ENCODE results near the gene KCNV2.

GRCh38 chr9:2771661-2772060 is 54.4 kb downstream of the KCNV2 start:
- no peak for TF ChIP-seq ZNF274 (IDR thresholded peaks at IDR 0.05; ENCODE audit: low read depth, low read length)
- no peak for TF ChIP-seq YY1 (IDR thresholded peaks at IDR 0.05; ENCODE audit: insufficient read depth, insufficient read length)
